Retinal pigment epithelial cell (primary cell): ENCODE measurements around the gene NSUN2.

Experiments used
- DNase-seq: peaks from one replicate; pipeline ENCODE4 v3.0.0-alpha.2; 2010; ENCODE audit warnings: low read depth
- H3K4me3 ChIP-seq: 2 replicates; pipeline ENCODE4 v1.5.1; 2011; ENCODE audit warnings: mild to moderate bottlenecking, low read length, control low read depth, moderate library complexity
- TF ChIP-seq, protein P1 (sequence below): conservative IDR thresholded peaks from 2 replicates; pipeline ENCODE4 v1.5.1; 2011; ENCODE audit warnings: low read depth, low read length, control low read depth, inconsistent platforms

NSUN2 gene

DNA sequence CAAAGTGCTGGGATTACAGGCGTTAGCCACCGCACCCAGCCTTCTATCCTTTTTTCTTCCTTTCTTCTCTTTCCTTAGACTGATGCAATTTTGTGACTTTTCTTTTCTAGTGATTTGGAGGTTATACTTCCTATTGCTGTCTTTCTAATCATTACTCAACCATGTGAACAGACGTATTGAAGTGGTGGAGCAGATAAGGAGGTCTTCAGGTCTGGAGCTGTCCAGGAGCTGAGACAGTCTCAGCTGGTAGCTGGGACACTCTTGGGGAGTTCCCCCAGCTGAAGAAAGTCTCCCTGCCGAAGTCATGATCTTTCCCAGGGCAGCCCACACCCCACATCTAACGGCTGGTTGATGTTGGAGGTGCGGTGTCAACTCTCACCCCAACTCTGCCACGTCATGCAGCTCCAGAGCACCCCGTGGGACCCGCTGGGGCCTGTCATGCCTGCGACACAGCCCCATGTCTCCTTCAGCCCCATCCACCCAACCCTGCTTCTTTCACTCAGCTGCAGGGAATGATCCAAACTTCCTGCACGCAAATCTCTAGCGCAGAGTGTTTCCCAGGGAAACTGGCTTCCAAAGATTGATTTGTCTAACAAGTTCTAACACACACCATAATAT, 41.1 kb downstream of the NSUN2 start:
- no peak overlapping the region for H3K4me3 ChIP-seq
- DNase-seq, result no peak
- TF ChIP-seq, protein P1, sequence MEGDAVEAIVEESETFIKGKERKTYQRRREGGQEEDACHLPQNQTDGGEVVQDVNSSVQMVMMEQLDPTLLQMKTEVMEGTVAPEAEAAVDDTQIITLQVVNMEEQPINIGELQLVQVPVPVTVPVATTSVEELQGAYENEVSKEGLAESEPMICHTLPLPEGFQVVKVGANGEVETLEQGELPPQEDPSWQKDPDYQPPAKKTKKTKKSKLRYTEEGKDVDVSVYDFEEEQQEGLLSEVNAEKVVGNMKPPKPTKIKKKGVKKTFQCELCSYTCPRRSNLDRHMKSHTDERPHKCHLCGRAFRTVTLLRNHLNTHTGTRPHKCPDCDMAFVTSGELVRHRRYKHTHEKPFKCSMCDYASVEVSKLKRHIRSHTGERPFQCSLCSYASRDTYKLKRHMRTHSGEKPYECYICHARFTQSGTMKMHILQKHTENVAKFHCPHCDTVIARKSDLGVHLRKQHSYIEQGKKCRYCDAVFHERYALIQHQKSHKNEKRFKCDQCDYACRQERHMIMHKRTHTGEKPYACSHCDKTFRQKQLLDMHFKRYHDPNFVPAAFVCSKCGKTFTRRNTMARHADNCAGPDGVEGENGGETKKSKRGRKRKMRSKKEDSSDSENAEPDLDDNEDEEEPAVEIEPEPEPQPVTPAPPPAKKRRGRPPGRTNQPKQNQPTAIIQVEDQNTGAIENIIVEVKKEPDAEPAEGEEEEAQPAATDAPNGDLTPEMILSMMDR, result no peak

DNA sequence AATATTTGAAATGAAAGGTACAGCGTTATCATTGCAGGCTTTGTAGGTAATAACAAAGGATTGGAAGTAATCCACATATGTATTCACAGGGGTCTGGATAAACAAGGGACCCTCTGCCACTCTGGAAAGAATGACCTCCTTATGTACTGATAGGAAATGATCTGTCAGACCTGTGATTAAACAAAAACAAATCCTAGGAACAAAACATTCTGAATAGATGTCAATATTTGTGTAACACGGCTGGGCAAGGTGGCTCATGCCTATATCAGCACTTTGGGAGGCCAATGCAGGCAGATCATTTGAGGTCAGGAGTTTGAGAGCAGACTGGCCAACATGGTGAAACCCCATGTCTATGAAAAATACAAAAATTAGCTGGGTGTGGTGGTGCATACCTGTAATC, 42.3 kb downstream of the NSUN2 start:
- H3K4me3 ChIP-seq, result no peak overlapping the region
- TF ChIP-seq, protein P1, result no peak
- no peak for DNase-seq

DNA sequence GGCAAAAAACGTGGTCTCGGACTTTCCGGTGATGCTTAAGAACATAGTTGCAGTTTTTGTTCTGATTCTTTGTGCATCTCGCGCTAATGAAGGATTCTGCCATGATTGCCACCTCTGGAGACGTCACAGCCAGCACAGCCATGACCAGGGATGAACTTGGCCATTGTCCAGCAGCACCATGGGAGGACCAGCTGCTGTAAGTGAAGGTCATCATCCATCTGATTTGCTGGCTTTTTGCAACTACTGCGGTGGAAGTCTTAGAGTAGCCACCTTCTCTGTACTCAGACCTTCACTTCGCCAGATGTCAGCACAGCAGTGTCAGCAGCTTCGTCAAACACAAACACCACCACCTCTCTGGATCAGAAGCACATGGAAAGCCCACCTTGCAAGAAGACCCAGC, 45.7 kb downstream of the NSUN2 start:
- TF ChIP-seq, protein P1, result no peak
- H3K4me3 ChIP-seq, result no peak overlapping the region
- DNase-seq, result no peak

DNA sequence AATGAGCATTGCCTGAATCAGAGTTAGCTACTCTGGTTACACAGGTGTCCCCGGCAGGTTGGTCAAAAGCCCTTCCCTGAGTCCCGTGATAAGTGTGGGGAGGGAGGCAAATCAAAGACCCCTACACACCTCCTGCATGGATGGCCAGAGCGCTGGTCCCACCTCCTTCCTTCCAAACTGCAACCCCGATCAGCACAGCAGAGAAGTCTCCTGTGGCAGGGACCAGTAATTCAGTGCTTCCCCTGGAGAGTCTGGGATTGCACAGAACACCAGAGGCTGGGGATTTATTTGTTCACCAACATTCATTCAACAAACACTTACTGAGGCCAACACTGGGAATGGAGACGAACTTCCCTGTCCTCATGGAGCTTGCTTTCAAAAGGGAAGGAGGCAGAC, 46.2 kb downstream of the NSUN2 start:
- DNase-seq, result no peak
- H3K4me3 ChIP-seq, result no peak overlapping the region
- TF ChIP-seq, protein P1, result no peak

DNA sequence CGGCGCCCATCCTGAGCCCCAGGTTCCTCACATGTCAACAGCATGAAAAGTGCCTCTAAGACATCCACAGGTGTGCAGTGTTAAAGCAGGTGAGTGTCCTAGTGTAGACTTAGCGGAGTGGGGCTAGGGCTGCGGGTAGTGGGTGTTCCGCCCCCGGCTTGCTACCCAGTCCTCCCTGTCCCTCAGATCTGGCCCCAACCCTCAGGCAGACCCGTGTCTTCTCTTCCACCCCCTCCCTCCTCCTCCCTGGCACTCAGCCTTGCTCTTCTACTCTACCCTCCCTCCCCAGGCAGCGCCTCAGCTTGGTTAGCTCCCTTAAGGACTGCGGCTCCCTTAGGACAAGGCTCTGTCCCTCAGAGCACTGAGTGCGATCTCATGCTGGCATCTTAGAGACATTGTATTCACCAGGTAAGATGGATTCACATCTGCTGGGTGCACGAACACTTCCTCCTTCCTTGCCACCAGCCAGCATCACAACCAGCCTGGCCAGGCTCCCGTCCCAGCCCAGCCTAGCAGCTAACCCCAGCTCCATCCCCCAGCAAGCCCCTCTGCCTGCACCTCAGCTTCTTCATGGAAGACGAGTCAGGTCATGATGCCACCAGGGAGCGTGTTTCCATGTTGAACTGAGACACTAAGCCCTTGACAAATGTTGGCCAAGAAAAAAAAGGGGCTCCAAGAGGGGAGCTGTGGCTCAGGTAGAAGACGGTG, 46.8 kb downstream of the NSUN2 start:
- TF ChIP-seq, protein P1, result no peak
- no peak for DNase-seq
- H3K4me3 ChIP-seq, result no peak overlapping the region

DNA sequence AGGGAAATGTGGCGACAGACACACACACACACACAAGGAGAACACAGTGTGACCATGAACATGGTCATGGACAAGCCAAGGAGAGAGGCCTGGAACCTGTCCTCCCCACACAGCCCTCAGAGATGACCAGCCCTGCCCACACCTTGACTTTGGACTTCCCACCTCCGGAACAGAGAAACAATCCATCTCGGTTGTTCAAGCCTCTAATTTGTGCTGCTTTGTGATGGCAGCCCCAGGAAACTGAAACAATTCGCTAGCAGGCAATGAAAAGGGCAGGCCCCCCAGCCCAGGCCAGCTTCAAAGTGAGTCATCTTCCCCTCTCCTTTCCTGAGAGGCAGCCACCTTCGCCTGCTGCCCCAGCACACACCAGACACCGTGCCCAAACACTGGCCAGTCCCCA, 47.7 kb downstream of the NSUN2 start:
- H3K4me3 ChIP-seq, result no peak overlapping the region
- TF ChIP-seq, protein P1, result no peak
- DNase-seq, result no peak

DNA sequence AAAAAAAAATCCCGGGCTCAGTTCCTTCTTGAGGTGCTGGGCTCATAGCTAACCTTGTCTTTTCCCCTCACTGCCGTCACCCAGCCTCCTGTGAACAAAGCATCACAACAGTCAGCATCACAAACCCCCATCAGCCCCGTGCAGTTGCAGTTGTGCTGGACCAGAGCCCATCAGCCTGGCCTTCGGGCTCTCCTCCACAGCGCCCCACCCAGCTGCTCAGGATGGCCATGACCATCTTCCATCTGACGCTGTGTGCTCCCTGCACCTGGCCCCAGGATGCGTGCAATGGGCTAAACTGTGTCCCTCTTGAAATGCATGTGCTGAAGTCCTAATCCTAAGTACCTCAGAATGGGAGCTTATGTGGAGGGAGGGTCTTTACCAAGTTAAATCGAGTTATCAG, 48.1 kb downstream of the NSUN2 start:
- DNase-seq, result no peak
- no peak overlapping the region for H3K4me3 ChIP-seq
- TF ChIP-seq, protein P1, result no peak
